Right kidney (tissue), 9 donors: ENCODE data around the gene GLYR1.
A peak's percentile ranks its signal among the peaks of the same experiment; 100 is the strongest.
"Not testable (repeated sequence)": the region's sequence is repeated elsewhere in the genome, so short reads cannot be mapped to it uniquely, and the experiment has no call there.

Source experiments
- DNase-seq: peaks from one replicate; pipeline ENCODE4 v3.0.0-alpha.2; 2016
- long read RNA-seq, 8 donors: transcript quantifications; one replicate each; lab custom pipeline, GENCODE V29; 2026

The GLYR1 gene
- long read RNA-seq, donor 1, transcript GLYR1-201 (16 exons, 3,772 nt), result major isoform, 8 of 26 reads
- long read RNA-seq, donor 1, transcript GLYR1-202 (15 exons, 3,466 nt), result minor isoform, 5 of 26 reads
- long read RNA-seq, donor 1, partial matches to known transcripts, result 10 of 26 reads
- long read RNA-seq, donor 1, other reads (novel, unspliced or antisense), result 0 of 26 reads
- long read RNA-seq, donor 2, transcript GLYR1-201 (16 exons, 3,772 nt), result major isoform, 5 of 9 reads
- long read RNA-seq, donor 2, partial matches to known transcripts, result 0 of 9 reads
- long read RNA-seq, donor 2, other reads (novel, unspliced or antisense), result 0 of 9 reads
- long read RNA-seq, donor 3, partial matches to known transcripts, result 0 of 9 reads
- long read RNA-seq, donor 3, other reads (novel, unspliced or antisense), result 0 of 9 reads
- long read RNA-seq, donor 4, transcript GLYR1-201 (16 exons, 3,772 nt), result major isoform, 5 of 17 reads
- long read RNA-seq, donor 4, partial matches to known transcripts, result 9 of 17 reads
- long read RNA-seq, donor 4, other reads (novel, unspliced or antisense), result 0 of 17 reads
- long read RNA-seq, donor 5, transcript GLYR1-201 (16 exons, 3,772 nt), result major isoform, 11 of 19 reads
- long read RNA-seq, donor 5, partial matches to known transcripts, result 0 of 19 reads
- long read RNA-seq, donor 5, other reads (novel, unspliced or antisense), result 0 of 19 reads
- long read RNA-seq, donor 6, transcript GLYR1-201 (16 exons, 3,772 nt), result major isoform, 12 of 31 reads
- long read RNA-seq, donor 6, partial matches to known transcripts, result 11 of 31 reads
- long read RNA-seq, donor 6, other reads (novel, unspliced or antisense), result 0 of 31 reads
- long read RNA-seq, donor 7, result 0 reads
- long read RNA-seq, donor 8, transcript GLYR1-201 (16 exons, 3,772 nt), result major isoform, 14 of 72 reads
- long read RNA-seq, donor 8, partial matches to known transcripts, result 53 of 72 reads
- long read RNA-seq, donor 8, other reads (novel, unspliced or antisense), result 0 of 72 reads

DNA sequence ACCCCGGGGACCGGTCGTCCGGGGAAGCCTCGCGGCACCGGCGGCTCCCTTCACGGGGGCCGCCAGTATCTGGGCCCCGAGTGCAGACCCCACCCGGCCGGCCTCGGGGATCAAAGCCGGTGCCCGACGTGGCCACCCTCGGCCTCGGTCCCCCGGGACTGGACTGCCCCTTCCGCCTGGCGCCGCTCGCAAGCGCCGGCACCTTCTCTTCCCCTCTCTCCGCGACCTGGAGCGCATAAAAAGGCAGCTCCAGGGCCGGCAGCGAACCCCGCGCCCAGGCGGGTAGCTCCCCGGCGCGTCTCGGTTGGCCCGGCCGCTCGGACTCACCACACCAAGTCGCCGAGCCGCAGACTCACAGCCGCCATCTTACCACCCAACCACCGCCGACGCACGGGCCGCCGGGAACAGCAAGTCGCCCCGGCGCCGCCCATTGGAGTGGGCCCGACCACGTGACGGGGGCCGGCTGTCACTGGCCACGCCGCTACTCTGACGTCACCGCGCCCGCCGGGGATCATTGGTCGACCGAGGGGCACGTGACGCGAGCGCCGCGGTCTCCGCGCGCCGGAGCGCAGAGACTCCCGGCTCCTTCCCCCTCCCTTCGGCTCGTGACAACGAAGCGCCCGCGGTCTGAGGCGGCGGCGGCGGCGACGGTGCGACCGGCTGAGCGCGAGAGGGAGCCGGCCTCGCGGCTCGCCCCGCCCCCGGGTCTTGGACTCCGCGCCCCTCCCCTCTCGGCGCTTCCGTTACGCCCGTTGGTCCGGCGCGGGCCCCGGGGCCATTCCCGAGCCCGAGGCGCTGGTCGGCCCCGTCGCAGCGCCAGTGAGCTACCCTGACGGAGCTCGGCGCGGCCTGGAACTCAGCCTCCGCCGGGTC is at the start of gene GLYR1, which contains the start of gene UBN1:
TSS of gene GLYR1 (minus strand) at position 388 of the 873 bp plus-strand sequence. CDS start at position 365, 23 bp downstream.
TSS of gene UBN1 (plus strand) at position 581 of the 873 bp plus-strand sequence. CDS start 5,437 bp downstream, outside the sequence.
- peak; percentile 91 for DNase-seq

DNA sequence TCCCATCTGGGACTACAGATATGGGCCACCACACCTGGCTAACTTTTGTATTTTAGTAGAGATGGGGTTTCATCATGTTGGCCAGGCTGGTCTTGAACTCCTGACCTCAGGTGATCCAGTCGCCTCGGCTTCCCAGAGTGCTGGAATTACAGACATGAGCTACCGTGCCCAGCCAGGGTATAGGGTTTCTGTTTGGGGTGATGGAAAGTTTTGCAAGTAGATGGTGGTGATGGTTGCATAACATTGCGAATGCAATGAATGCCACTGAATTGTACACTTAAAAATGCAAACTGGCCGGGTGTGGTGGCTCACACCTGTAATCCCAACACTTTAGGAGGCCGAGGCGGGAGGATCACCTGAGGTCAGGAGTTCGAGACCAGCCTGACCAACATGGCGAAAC is 49.7 kb upstream of the GLYR1 start:
- not testable (repeated sequence) for DNase-seq

DNA sequence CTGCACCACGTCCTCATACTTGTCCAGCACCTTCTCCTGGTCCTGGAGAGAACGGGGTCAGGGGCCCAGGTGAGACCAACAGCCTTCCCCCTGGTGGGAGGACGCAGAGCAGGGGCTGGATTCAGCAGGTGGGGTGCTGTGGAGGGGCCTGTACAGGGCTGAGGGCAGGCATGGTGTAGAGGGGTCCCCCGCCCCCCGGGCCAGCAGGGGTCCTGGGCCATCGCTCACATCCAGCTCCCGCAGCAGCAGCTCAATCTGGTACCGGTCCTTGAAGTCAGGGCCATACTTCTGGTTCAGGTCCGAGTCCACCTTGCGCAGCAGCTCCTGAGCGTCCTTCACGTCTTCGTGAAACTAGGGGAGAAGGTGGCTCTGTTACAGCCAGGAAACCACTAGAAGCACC is 48.3 kb upstream of the GLYR1 start:
- DNase-seq, result no peak

DNA sequence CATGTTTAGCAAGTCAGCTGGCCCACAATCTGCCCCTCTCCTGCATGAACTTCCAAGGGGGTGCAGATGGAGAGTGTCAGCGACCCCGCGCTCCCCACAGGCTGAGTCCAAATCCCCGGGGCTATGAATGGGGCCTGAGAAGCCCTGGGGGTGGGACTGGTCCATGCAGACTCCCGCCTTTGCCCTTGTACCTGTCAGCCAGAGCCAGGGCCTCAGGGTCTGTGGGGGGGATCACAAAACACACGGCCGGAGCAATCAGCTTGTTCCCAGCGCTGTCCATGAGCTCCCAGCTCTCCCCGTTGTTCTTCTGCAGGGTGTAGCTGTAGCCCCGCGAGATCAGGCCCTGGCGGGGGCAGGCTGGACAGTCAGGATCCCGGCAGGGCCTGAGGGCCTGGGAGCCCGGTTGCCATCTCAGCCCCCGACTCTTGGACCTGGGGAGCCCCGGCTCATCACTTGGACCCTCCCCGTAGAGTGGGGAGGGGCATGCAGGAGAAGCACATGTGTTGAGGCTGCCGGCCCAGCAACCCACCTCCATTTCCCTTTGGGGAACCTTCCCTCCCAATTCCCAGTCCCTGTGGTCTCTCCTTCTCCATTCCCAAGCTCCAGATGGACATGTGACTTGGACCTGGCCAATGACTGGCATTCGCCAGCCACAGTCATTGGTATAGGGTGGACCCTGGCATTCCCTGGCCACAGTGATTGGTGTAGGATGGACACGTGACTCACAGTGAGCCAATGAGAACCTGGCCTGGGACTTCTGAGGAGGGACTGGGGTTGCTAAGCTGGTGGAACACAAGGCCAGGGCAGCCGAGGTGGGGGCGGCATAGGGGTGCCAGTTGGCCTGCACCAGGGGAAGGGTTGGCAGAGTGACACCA is 47.4 kb upstream of the GLYR1 start:
- no peak for DNase-seq

DNA sequence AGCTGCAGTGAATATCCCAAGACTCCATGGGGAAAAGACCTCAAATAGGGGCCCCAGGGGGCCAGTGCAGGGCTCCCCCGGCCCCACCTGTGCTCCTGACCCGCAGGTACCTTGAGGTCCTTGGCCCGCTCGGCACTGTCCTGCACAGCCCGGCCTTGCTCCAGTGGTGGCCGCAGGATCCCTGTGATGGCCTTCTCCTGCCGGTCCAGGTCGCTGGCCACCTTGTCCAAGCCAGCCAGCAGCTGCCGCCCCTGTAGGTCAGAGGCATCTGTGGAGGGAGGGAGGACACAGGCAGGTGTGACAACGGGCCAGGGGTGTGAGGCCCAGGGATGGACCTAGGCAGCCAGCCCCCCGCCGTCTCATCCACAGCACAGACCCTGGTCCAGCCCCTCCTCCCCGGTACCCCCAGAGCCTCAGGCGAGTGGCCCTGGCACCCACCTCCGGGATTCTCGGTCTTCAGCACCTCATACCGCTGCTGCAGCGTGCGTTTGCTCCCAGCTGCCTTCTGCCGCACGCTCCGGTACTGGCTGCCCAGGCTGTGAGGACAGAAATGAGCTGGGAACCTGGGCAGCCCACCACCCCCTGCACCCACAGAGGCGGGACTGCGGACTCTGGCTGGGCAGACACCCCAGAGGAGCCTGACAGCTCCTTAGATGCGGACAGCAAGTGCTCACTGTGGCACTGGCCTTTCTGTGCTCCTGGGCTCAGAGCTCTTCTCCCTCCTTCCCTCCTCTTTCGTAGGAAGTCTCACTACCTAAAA is 46.2 kb upstream of the GLYR1 start:
- no peak for DNase-seq

DNA sequence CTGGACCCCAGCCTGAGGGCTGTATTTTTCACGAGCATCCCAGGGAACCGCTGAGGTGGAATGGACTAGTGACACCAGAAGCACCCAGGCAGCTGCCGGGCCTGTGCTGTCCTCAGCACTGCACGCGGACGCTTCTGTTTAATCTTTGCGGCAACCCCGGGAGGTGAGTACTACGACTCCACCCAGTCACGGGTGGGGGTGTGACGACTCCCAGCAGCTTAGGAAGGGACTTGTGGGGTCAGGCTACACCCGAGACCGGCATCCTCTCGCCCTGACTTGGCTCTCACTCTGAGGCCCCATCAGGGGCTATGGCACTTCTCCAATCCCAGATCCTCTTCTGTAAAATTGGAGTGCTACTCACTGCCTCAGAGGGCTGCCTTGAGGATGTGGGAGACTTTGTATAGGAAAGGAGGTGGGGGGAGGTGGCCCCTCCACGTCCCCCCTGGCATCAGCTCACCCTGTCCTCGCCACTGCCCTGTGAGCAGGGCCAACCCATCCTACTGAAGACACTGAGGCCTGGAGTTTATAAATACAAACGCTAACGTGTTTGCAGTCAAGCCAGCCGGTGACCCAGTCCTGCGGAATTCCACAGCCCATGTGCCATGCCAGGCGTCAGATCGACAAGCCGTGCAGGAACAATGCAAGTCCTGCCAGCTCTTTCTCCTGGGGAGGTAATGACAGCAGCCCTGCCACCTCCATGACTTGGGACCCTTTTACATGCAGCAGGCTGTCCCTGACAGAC is 45.4 kb upstream of the GLYR1 start:
- no peak for DNase-seq

DNA sequence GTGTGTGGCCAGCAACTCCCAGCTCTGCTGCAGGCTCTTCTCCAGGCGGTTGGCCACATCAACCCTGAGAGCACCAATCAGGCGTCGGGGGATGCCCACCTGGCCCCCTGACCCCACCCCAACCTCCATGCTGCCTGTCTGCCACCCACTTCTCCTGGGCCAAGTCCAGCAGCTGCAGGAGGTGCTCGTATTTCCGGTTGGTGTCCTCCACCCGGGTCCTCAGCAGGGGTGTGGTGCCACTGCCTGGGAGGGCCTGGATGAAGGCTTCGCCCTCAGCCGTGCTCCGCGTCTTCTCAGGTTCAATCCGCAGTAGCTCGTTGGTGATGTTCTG is 44.8 kb upstream of the GLYR1 start:
- DNase-seq, result no peak

DNA sequence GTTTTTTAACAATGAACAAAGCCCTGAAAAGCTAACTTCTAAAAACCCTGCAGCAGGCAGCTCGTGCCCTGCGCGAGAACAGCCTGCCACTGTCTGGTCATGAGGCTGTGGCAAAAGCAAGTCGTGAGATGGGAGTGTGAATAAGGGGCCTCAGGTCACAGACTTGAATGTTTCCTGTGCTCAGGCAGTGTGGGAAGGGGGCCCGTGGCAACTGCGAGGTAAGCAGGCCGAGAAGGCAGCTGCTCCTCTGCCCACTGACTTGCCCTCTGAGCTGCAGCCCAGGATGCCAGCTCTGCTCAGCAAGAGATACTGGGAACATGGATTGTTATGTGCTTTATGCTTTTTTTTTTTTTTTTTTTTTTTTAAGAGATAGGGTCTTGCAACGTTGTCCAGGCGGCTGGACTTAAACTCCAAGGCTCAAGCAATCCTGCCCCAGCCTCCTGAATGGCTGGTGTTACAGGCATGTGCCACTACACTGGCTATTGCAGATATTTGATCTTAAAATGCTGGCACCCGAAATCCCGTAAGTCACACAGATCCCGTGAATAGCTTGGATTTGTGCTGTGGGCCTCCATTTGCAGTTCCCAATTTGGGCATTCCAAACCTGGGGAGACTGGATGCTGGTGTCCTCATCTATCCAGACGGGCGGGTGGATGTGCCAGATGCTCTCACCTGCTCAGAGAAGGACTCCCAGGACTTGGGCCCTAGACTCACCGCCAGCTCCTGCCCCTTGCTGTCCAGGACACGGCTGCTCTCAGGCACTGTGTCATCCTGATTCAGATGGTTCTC is 44.2 kb upstream of the GLYR1 start:
- DNase-seq, result no peak

DNA sequence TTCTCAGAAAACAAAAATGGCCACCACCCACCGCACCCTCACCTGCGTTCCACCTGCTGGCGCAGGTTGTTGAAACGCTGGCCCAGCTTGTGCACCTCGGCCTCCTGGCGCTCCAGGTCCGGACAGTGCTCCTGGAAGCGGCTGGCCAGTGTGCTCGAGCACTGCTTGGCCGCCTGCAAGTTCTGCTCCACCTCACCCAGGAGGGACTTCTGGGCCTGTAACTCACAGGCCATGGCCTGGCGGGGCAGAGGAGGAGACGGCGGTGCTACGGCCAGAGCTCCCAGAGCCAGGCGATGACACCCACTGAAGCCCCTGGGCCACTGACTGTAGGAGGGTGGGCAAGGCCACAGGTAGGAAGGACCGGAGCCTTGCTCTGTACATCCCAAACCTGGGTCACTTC is 43.6 kb upstream of the GLYR1 start:
- no peak for DNase-seq

DNA sequence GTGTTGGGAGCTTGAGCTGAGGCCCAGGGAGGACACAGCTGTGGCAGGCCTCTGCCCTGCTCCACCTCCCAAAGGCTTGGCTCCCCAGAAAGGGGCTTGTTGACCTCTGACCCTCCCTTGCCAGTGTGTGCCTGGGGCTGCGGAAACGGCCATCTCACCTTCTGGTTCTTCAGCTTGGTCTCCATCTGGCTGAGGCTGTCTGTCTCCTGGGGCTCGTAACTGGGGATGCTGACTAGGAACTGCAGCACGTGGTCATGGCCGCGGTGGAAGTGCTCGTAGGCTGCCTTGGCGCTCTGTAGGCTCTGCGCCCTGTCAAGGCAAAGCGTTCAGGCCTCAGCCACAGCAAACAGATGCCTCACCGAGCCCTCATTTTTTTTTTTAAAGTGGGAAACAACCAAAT is 42.9 kb upstream of the GLYR1 start:
- no peak for DNase-seq

DNA sequence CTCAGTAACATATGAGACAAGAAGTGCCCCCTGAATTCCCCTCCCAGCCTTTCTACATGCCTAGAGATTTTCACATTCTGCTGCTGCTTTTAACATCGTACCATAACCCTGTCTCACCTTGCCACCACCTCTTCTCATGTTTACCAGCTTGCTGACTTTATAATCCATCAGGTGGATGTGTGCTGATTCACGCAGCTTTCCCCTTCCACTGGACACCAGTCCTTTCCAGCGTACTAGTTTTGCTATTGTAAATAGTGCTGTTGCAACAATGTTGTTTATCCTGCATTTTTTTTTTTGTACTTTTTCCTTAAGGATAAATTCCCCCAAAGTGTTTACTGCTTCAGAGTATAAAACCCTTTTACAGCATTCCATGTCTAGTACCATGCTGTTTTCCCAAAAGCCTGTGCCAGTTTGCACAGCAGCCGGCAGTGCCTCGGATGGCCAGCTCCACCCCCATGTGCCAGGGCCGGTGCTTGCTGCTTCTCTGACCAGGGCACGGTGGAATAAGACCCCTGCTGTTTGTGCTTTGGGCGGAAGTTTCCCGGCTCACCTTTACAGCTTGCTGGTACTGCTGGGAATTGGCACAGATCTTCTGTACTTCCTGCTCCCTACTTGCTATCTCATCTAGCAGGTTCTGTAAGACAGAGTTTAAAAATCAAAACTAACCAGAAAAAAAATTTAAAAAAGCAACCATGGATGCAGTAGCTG is 41.5 kb upstream of the GLYR1 start:
- DNase-seq, result no peak

DNA sequence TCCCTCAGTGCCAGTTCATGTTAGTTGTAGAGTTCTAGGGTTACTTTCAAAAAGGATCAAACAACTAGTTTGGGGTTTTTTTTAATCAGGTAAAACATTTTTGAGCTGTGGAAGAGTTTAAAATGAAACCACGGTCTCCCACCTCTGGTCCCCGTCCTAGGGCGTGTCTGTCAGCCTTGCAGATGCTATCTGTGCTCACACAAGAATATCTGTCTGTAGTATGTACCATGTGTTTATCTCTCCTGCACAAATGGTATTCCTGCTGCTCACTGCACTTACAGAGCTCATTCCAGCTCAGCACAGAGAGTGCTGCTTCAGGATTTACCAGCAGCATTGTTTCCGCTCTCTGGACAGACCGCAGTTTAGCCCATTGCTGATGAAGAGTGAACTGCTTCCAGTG is 39.1 kb upstream of the GLYR1 start:
- DNase-seq, result no peak

DNA sequence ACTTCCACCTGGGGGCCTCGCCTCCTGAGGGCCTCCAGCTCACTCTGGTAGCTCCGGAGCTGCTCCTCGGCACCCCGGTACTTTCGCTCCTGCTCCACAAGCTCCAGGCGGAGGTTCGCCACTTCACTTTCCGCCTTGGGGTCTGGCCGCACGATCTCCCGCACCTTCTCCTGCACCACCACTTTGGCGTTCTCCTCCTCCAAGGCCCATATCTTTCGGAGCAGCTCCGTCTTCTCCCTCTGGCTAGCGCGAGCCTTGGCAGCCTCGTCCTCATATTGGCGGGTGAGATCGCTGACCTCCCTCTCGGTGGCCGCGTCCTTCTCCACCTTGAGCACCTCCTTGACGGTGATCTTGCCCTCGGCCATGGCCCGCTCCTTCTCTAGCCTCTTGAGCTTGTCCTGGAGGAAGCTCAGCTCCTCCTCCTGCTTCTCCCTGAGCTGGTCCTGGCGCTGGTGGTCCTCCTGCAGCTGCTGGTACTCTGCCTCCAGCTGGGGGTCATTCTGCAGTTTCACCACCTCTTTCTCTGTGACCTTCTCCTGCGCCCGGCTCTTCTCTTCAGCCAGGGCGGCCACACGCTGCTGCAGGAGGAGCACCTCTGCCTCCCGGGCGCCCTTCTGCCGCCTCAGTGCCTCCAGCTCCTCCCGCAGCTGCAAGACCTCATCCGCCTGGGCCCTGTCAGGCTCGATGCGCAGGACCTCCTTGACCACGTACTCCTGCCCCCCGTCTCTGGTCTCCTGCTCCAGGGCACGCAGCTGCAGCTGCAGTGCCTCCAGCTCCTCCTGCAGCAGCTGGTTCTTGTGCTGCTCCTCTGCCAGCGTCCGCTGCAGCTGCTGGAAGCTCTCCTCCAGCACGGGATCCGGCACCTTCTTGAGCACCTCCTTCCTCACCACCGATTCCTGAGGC is 38.1 kb upstream of the GLYR1 start:
- DNase-seq, result no peak

DNA sequence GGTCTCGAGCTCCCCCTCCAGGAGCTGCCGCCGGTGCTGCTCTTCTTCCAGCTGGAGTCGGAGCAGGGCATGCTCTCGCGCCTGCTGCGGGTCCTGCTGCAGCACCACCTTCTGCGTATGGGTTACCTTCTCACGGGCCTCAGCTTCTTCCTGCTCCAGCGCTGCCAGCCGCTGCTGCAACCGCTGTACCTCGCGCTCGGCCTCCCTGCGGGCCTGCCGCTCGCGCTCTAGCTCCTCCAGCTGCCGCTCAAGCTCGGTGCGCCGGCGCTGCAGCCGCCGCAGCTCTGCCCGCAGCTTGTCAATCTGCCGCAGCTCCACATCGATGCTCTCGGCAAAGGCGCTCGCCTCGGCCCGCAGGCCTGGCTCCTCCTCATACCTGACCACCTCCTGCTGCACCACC is 37.1 kb upstream of the GLYR1 start:
- DNase-seq, result no peak

DNA sequence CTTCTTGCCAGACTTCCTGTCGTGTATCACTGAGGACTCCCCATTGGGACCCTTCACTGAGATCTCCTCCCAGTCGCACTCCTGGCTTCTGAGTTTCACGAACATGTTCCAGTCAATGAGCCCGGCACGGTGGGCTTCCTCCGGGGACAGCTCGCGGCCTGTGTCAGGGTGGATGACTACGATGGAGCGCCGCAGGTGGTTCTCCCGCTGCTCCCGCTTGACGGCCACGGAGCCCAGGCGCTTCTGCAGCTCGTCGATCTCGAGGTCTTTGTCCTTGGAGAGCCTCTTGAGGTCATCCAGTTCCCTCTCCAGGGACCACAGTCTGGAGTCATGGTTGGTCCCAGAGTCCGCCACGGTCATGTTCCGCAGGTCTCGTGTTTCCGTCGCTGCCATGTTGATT is 36.4 kb upstream of the GLYR1 start:
- DNase-seq, result no peak

DNA sequence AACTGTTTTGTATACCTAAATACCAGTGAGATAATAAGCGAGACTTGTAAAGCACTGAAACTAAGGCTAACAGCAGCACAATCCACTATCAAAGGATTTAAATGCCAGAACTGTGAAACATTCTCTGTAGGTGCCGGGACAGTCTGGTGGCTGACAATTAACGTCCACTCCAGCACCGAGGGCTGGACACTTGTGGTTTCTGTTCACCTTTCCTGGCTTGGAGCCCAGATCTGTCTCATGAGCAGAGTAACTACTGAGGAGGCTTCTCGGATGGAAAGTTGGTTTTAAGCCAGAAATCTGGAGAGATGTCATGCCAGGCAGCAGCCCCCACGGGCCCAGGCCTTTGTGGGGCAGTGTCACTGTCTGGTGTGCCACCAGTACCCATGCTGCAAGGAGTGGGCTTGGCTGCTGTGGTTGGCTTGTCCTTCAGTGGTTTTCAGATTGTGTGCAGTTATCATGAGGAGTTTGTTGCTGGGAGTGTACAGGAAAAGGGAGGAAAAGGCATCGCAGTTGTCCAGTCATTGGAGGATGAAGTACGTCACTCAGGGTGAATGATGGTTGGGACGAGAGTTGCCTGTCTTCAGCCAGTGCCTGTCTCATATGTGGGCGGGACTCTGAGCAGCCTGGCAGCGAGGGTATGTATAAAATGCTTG is 35.7 kb upstream of the GLYR1 start:
- no peak for DNase-seq
